ENCODE measurements around the gene PAXX. TPM values are rescaled to one million over a fixed set of nuclear protein-coding genes. Genes with fewer than 3 reads are reported as not detected.

The PAXX gene
- total and polyA plus RNA-seq, 9 of the 15 experiments (the other 6 are each of a cell fraction or from before 2014, with no cell fraction given): 1.2 to 175 (median 38.5) TPM

- TF ChIP-seq THAP12 (CRISPR knock-in tag; IDR thresholded peaks at IDR 0.05): no peak
- TF ChIP-seq GATA2 (CRISPR knock-in tag; IDR thresholded peaks at IDR 0.05): no peak
- no peak for TF ChIP-seq GTF2F1 (IDR thresholded peaks at IDR 0.05; ENCODE audit: low read depth, low read length)
- TF ChIP-seq HMGN3 (IDR thresholded peaks at IDR 0.05; ENCODE audit: borderline replicate concordance, extremely low read depth, insufficient read length, low read depth, low read length): peak; percentile 68
- no peak for TF ChIP-seq ZKSCAN8 (CRISPR knock-in tag; IDR thresholded peaks at IDR 0.05)
- no peak for TF ChIP-seq CTCFL (IDR thresholded peaks at IDR 0.05; ENCODE audit: borderline replicate concordance, insufficient read depth, low read depth, low read length, poor library complexity, severe bottlenecking)
- no peak for TF ChIP-seq EZH2 (IDR thresholded peaks at IDR 0.05; ENCODE audit: borderline replicate concordance, low read depth, low read length)
- no peak for TF ChIP-seq ELF1 (tag; IDR thresholded peaks at IDR 0.05)
- no peak for TF ChIP-seq SMARCA5 (IDR thresholded peaks at IDR 0.05)
- TF ChIP-seq ZNF764 (CRISPR knock-in tag; IDR thresholded peaks at IDR 0.05; ENCODE audit: low read depth): no peak
- TF ChIP-seq HDAC1 (IDR thresholded peaks at IDR 0.05): no peak; a peak in 1 of 4 replicates
- no peak for TF ChIP-seq ZNF445 (CRISPR knock-in tag; IDR thresholded peaks at IDR 0.05; ENCODE audit: low read depth)
- TF ChIP-seq POLR2A (conservative IDR thresholded peaks at IDR 0.05): peak; percentile 67
- TF ChIP-seq CREB3 (tag; conservative IDR thresholded peaks at IDR 0.05; ENCODE audit: low read depth): no peak
- no peak for TF ChIP-seq FOXO4 (CRISPR knock-in tag; IDR thresholded peaks at IDR 0.05)
- TF ChIP-seq ZNF324 (CRISPR knock-in tag; IDR thresholded peaks at IDR 0.05): no peak
- TF ChIP-seq SMC3 (conservative IDR thresholded peaks at IDR 0.05; ENCODE audit: insufficient read depth, low read depth, low read length): no peak
- no peak for TF ChIP-seq HNRNPUL1 (IDR thresholded peaks at IDR 0.05; ENCODE audit: low read length)
- TF ChIP-seq PCBP2 (IDR thresholded peaks at IDR 0.05; ENCODE audit: low read depth, low read length, poor library complexity, severe bottlenecking): no peak
- peak; percentile 50; the same call in 1 of the 2 replicates for TF ChIP-seq SP1 (CRISPR knock-in tag; IDR thresholded peaks at IDR 0.05)
- no peak for TF ChIP-seq FOXP1 (CRISPR knock-in tag; IDR thresholded peaks at IDR 0.05)
Observed at GRCh38 chr9:136949817-136950655, 42.2 kb upstream of the PAXX start (continued).

Data from K562 (cell line).